GM19043 (cell line): Measurements from ENCODE around the gene APBB1.
"Not testable (repeated sequence)": the region's sequence is repeated elsewhere in the genome, so short reads cannot be mapped to it uniquely, and the experiment has no call there.

Experiments used
- ATAC-seq: cut with Tn5 transposase; IDR thresholded peaks from one replicate; pipeline ENCODE4 v1.9.1; 2021; ENCODE audit warnings: low read depth; ENCODE audit not compliant: unreplicated experiment

APBB1 gene

DNA sequence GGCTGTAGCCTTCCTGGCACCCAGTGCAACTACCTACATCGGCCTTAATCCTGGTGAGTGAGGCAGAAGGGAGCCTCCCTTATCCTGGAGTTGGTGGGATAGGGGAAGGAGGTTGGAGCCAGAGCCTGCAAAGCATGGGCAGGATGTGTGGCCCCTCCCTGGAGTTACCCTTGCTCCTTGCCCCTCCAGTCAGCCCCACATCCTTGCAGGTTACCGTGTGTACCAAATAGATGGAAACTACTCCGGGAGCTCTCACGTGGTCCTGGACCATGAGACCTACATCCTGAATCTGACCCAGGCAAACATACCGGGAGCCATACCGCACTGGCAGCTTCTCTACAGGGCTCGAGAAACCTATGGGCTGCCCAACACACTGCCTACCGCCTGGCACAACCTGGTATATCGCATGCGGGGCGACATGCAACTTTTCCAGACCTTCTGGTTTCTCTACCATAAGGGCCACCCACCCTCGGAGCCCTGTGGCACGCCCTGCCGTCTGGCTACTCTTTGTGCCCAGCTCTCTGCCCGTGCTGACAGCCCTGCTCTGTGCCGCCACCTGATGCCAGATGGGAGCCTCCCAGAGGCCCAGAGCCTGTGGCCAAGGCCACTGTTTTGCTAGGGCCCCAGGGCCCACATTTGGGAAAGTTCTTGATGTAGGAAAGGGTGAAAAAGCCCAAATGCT lies 24.8 kb downstream of the APBB1 start:
- no peak for ATAC-seq

DNA sequence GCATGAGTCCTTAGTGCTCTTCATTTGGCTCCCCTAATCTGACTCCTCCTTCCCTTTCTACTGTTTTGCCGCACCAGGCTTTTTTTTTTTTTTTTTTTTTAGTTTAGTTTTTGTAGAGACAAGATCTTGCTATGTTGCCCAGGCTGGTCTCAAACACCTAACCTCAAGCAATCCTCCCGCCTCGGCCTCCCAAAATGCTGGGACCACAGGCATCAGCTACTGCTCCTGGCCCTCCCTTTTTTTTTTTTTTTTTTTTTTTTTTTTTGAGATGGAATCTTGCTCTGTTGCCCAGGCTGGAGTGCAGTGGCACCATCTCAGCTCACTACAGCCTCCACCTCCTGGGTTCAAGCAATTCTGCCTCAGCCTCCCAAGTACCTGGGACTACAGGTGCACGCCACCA lies 26.6 kb downstream of the APBB1 start:
- not testable (repeated sequence) for ATAC-seq

DNA sequence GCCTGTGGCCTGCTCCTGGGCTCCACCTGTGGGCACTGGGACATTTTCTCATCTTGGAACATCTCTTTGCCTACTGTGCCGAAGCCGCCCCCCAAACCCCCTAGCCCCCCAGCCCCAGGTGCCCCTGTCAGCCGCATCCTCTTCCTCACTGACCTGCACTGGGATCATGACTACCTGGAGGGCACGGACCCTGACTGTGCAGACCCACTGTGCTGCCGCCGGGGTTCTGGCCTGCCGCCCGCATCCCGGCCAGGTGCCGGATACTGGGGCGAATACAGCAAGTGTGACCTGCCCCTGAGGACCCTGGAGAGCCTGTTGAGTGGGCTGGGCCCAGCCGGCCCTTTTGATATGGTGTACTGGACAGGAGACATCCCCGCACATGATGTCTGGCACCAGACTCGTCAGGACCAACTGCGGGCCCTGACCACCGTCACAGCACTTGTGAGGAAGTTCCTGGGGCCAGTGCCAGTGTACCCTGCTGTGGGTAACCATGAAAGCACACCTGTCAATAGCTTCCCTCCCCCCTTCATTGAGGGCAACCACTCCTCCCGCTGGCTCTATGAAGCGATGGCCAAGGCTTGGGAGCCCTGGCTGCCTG lies 27.3 kb downstream of the APBB1 start:
- no peak for ATAC-seq

DNA sequence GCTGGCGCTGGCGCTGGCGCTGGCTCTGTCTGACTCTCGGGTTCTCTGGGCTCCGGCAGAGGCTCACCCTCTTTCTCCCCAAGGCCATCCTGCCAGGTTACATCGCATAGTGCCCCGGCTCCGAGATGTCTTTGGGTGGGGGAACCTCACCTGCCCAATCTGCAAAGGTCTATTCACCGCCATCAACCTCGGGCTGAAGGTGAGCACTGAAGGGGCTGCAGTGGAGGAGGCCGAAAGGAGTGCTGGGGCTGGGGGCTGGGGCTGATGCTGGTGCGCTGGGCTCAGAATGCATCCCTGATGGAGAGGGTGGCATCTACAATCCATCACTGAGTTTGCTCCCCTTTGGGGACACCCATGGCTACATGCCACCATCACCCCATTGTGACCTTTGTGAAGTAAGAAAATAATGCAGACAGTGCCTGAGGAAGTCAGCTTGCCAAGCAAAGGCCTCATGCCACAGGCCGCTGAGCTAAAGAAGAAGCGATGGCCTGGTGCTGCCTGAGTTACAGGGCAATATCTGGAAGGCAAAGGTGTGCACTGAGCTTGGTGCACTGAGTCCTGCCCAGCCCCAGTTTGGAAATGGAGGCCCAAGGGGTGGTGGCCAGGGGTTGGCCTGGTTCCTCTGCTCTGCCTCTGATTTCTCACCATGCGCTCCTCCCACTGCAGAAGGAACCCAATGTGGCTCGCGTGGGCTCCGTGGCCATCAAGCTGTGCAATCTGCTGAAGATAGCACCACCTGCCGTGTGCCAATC lies 28.0 kb downstream of the APBB1 start:
- no peak for ATAC-seq

DNA sequence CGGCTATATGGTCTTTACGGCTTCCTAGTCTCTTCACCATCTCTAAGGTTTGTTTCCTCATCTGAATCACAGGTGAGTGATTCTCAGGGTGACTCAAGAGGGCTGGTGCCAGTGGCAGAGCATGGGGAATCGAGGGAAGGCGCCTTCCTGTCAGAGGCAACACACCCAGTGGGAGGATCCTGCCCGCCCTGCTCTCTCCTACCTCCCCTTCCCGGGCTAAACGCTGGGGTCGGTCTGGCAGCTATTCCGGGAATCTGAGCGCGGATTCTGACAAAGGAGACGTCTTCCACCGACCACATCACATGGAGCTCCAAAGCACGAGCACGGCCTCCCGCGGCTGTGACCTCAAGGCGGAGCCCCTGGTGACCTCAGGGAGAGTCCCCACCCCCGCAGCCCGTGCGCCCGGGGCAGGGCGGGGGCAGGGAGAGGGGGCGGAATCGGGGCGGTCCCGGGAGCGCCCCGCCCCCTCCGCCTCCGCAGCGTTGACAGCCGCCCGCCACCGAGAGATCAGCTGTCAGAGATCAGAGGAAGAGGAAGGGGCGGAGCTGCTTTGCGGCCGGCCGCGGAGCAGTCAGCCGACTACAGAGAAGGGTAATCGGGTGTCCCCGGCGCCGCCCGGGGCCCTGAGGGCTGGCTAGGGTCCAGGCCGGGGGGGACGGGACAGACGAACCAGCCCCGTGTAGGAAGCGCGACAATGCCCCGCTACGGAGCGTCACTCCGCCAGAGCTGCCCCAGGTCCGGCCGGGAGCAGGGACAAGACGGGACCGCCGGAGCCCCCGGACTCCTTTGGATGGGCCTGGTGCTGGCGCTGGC lies 28.8 kb downstream of the APBB1 start, which contains the start of gene SMPD1:
Gene SMPD1 (plus strand): TSS at position 570 of the 813 bp plus-strand sequence. CDS start 125 bp downstream, at position 695.
- peak; percentile 97 for ATAC-seq

DNA sequence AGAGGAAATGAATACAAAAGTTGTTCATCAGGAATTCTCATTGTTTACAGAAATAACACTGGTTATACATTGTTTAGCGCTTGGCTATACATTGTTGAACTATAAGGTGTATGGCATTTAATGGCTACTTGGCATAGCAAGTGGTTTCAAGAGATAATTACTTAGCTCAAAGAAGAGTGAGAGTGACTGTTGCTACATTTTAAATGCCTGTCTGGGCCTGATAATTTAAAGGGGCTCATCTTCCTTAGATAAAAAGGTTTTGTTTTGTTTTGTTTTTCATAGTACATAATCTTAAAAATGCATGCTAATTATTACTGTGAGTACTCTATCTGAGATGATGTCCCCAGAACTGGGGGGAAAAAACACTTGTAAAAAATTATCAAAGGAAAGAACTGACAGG lies 30.1 kb downstream of the APBB1 start:
- ATAC-seq: no peak

DNA sequence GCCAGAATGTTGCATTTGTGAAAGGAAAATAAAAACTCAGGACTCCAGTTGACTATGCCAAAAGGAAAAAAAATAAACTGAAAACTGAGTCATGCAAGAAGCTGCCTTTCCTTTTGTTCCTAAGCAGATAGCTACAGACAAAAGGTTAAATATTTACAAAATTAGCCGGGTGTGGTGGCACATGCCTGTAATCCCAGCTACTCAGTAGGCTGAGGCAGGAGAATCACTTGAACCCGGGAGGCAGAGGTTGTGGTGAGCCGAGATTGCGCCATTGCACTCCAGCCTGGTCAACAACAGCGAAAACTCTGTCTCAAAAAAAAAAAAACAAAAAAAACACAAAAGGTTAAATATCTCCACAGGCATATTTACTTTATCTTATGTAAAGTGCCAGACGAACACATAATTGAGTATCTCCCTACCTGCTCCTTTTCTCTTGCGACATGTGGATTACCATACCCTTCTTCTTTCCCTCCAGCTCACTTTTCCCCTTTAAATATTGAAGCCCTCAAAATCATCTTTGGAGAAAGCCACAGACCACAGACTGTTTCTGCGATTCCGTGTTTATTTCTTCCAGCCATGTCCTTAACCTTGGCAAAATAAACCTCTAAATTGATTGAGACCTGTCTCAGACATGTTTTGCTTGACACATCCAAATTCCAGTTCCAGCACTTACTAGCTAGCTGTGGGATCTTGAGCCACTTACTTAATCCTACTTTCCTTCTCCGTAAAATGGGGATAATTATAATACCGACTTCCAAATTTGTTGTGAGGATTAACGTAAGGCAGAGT lies 30.9 kb downstream of the APBB1 start:
- no peak for ATAC-seq

DNA sequence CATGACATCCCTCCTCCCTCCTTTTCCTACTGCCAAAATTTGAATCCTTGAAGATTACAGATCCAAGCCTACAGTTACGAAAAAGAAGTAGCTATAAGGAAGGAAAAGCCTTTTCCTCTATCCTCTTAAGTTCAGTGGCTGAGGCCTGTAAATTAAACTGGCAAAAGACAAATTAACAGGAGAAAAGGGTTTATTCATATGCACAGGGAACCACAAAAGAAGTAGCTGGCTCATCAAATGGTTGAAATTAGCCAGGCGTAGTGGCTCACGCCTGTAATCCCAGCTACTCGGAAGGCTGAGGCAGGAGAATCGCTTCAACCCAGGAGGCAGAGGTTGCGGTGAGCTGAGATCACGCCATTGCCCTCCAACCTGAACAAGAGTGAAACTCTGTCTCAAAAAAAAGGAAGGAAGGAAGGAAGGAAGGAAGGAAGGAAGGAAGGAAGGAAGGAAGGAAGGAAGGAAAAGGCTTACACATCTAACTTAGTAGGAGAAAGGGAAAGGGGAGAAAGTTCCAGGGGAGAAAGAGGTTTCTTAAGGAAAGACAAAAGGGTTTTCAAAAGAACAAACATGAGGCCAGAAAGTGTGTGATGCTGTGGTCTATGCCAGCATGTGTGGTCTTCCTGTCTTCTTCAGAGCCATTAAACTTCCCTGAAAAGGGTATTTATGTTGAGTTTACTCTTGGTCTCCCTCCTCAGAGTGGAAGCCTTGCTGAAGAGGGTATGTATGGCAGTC lies 33.7 kb downstream of the APBB1 start:
- no peak for ATAC-seq

DNA sequence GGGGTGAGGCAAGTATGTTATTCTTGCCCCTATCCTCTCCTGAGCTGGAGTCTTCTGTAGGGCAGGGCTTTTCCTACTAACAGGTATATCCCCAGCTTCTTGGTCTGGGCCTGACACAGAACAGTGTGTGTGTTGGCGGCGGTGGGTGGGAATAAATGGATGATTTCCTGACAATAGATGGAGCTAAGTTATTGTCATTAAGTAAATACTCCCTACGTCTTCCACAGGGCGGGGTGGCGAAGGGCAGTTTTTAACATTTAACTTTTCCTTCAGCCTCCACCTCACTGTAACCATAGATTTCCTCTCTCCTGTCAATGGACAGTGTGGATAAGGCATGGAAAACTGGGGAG lies 40.3 kb downstream of the APBB1 start:
- no peak for ATAC-seq

DNA sequence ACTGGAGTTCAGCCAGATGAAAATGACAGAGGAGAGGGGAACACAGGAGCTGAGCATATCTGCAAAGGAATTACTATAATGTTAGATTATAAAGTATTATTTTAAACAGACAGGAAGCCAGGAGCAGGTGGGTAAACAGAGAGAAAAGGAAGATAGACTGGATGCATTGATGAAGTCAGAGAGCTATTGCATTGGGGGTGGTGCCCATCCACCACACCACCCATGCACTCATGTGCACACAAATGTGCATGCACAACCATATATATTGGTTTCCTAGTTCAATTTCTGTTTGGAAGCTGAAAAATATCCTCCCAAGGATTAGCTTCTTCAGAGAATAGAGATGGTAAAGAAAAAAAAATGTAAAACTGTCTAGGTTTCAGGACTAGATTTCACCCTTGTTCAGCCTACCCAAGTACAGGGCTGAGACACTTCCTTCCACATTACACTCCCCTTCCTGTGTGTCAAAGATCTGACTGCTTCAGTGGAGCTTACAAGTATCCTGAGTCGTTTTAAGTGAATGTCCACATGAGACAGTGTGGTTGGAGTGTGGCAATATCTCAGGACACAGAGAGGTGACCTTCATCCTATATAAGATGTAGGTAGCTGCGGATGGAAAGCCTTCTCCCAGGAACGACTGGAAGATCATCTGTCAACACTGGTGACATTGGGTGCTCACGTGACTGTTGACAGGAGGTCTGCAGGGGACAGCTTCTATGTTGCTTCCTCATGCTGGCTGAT lies 40.8 kb downstream of the APBB1 start:
- ATAC-seq: peak; percentile 61

DNA sequence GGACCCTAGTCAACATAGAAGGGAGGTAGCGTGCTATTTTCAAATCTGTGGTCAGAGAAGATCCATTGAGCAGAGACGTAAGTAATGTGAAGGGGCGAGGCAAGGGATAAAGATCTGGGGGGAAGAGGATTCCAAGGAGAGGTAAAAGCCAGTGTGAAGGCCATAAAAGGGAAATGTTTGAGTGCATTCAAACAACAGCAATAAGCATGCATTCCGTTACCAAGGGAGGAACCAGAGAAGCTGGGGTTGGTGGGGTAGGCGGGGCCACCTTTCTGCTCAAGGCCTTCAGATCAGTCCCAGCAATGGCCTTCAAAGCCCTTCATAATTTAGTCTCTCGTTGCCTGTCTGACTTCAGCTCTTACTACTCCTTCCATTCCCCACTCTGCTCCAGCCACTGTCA lies 47.1 kb downstream of the APBB1 start:
- no peak for ATAC-seq

DNA sequence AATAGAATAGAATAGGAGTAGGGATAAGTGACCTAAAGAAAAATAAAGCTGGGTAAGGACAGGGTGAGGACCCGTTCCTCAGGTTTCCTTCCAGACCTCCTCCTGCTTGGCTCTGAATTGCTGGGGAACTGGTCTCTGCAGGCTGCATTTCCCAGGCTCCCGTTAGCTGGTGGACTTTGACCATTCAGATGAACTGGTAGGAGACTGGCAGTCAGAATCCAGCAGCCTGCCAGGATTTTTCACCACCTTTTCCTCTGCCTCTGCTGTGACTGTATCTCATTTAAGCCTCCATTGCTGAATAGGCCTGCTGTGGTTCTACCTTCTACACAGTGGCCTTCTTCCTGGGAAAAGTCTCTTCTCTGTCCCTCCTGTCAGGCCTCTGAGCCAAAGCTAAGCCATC lies 53.2 kb downstream of the APBB1 start:
- no peak for ATAC-seq

DNA sequence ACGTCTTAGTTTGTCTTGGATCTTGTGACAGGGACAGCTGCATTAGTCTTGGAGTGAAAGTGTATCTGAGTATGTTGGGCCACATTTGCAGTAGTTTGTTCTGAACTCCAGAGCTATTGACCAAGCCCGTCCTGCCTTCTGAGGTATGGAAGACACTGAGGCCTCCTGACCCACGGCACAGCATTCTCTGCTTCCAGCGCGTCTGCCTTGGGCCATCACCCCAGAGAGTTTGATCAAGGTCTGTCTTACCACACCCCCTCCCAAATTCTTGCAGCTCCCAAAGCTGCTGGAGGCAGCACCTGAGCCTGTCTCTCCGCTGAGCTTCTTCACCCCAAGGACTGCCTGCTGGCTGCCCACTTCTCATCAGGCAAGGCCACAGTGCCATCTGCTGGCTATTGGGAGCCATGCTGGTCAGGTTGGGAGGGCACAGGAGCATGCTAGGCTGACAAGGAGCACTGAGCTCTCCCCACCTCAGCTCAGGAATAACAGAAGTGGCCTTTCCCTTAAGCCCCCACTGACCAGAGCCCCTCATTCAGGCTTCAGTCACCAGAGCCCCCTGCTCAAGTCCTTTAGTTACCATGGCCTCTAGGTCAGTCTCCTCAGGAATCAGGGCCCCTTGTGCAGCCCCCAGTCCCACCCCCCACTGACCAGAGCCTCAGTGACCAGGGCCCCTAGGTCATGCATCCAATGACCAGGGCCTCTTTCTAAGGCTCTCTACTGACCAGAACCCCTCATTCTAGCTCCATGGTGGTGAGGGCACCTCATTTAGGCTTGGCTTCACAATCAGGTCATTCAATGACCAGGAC lies 55.8 kb downstream of the APBB1 start:
- ATAC-seq: peak; percentile 92

DNA sequence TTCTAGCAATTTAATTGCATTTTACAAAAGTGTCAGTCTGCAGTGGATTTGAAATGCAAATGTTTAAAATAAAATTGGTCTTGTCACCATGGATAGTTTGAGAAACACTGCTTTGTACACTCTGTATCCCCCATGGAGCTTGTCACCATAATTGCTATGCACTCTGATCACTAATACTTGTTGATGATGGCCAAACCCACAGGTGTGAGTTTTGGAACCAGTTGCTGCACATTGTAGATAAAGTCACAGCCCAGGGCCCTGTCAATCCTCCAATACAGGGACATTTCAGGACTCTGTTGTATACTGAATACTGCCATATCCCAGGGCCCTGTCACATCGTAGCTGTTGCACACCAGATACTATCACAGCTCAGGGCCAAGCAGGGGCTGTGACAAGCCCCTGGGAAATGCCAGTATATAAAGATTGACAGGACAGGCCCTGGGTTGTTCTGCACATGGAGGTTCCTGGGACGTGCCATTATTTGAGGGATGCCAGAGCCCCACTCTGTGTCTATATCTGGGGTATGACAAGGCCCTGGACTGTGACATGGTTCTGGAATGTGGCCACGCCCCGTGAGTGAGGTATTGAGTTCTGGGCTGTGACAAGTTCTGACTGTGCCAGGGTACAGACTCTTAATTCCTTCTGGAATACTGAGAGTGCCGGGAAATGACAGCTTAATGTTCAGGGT lies 56.6 kb downstream of the APBB1 start:
- no peak for ATAC-seq

DNA sequence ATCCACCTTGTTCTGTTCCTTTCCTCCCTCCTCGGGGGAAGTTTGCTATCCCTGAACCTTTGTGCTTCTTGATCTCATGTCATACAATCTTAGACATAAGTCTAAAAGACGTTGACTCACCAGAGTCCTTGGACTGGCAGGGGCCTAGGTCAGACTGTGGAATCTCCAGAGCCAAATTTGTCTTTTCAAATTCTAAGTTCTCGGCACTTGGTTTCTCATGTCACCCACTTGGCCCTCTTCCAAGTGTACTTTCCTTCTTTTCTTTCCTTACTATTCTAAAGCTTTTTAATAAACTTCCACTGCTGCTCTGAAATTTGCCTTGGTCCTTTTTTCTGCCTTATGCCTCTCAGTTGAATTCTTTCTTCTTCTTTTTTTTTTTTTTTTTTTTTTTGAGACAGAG lies 58.7 kb downstream of the APBB1 start:
- no peak for ATAC-seq

DNA sequence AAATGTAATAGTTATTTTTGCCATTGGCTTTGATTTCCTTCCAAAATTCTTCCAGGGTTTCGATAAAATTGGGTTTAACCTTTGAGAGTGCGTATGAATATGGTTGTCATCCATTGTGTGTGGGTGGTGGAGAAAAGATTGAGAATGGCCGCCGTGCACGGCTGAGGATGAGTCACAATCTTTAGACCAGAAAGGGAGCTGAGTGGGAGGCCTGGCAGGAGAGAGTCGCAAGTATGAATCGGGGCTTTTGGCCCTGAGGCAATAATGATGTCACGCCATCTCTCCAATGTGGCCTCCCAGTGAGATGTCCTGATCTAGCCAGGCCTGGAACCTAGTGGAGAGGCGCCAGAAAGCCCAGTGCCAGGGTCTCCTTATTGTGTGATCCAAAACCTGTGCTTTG lies 61.7 kb downstream of the APBB1 start:
- ATAC-seq: no peak

DNA sequence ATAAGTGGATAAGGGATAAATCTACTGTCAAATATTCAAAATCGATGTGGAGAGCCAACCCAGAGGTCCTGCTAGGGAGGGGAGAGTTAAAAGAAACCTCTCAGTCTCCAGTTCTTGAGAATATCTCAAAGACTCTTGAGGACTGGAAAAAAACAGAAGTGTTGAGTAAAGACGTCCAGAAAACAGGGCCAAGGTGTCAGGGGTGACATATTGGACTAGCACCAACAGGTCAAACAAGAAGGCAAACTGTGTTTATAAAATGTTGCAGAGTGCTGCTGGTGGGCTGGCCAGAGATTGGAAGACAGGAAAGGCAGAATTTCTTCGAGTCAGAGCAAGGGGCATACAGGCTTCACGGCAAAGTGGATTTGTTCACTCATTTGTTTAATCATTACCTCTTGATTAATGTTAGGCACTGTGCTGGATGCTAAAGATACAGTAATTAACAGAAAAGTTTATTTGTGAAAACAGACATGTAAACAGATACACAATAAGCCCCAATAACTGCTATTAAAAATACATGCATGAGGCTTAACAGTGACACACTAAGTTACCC lies 62.3 kb downstream of the APBB1 start:
- ATAC-seq: no peak
